ENCODE measurements around the gene DYNLT2. TPM values are rescaled to one million over a fixed set of nuclear protein-coding genes. Genes with fewer than 3 reads are reported as not detected.

DYNLT2 gene
- total and polyA plus RNA-seq, 2 of the 13 experiments (the other 11 are each of a cell fraction or from before 2014, with no cell fraction given), result 2.1 to 4.3 TPM

DNA sequence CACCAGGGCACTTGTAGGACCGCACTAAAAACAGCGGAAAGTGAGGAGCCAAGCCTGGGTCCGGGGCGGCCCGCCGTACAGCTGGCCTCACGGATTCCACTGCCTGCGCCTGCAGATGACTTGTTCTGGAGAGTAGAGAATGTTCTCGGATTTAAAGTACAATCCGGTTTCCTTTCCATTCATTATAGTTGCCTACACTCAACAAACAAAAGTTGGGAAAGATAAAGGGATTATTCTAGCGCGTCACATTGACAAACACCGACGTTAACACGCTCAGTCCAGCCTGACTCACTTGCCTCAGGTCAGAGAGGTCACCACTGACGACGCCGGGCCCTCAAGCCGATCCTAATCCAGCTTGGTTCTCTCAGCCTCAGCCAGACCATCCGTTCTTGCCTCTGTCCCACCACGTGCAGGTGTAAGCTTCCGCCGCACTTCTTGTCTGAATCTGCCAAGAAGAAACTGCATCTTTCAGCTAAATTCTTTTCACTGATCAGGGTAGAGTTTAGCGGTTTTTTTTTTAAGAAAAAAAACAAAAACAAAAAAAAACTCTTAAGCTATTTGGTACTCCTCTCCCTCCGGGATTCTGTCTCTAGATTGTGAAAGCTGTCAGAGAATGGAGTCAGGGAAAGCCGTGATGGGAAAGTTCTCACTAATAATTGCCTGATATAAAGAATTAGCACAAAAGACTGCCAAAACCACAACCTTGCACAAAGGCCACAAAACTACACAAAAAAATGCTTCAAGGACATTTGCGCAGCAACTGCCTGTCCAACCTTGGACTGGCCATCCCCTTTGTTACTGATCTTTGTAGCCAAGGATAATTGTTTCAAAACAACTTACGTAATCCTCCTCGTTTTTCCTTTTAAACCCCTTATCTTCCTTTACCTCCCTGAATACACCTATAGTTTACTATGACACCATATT is 26.0 kb downstream of the DYNLT2 start (continued):
- TF ChIP-seq ZNF747 (CRISPR knock-in tag; IDR thresholded peaks at IDR 0.05; ENCODE audit: borderline replicate concordance) (no peak), CHD4 (IDR thresholded peaks at IDR 0.05; ENCODE audit: borderline replicate concordance, low read length) (peak; percentile 76; the same call in 1 of the 2 replicates), MEIS1 (CRISPR knock-in tag; IDR thresholded peaks at IDR 0.05; ENCODE audit: borderline replicate concordance) (no peak), ZNF589 (CRISPR knock-in tag; conservative IDR thresholded peaks at IDR 0.05) (no peak), ZNF883 (CRISPR knock-in tag; IDR thresholded peaks at IDR 0.05; ENCODE audit: not compliant biosample characterization) (peak; percentile 88), REL (CRISPR knock-in tag; conservative IDR thresholded peaks at IDR 0.05) (no peak), GTF2F1 (IDR thresholded peaks at IDR 0.05; ENCODE audit: low read length) (no peak), KLF15 (CRISPR knock-in tag; IDR thresholded peaks at IDR 0.05; ENCODE audit: borderline replicate concordance) (no peak; the same call in 1 of the 2 replicates), ZNF496 (CRISPR knock-in tag; IDR thresholded peaks at IDR 0.05; ENCODE audit: insufficient replicate concordance) (no peak), ELF4 (CRISPR knock-in tag; IDR thresholded peaks at IDR 0.05; ENCODE audit: borderline replicate concordance) (no peak; the same call in 1 of the 2 replicates), NONO (IDR thresholded peaks at IDR 0.05) (no peak), NONO (CRISPR knock-in tag; conservative IDR thresholded peaks at IDR 0.05) (peak; percentile 38), NCOR1 (IDR thresholded peaks at IDR 0.05; ENCODE audit: borderline replicate concordance, low read length) (peak; percentile 94)
- TF ChIP-seq, protein P1, sequence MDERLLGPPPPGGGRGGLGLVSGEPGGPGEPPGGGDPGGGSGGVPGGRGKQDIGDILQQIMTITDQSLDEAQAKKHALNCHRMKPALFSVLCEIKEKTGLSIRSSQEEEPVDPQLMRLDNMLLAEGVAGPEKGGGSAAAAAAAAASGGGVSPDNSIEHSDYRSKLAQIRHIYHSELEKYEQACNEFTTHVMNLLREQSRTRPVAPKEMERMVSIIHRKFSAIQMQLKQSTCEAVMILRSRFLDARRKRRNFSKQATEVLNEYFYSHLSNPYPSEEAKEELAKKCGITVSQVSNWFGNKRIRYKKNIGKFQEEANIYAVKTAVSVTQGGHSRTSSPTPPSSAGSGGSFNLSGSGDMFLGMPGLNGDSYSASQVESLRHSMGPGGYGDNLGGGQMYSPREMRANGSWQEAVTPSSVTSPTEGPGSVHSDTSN (CRISPR knock-in tag; IDR thresholded peaks at IDR 0.05), result no peak; the same call in 1 of the 2 replicates
- TF ChIP-seq, protein P2, sequence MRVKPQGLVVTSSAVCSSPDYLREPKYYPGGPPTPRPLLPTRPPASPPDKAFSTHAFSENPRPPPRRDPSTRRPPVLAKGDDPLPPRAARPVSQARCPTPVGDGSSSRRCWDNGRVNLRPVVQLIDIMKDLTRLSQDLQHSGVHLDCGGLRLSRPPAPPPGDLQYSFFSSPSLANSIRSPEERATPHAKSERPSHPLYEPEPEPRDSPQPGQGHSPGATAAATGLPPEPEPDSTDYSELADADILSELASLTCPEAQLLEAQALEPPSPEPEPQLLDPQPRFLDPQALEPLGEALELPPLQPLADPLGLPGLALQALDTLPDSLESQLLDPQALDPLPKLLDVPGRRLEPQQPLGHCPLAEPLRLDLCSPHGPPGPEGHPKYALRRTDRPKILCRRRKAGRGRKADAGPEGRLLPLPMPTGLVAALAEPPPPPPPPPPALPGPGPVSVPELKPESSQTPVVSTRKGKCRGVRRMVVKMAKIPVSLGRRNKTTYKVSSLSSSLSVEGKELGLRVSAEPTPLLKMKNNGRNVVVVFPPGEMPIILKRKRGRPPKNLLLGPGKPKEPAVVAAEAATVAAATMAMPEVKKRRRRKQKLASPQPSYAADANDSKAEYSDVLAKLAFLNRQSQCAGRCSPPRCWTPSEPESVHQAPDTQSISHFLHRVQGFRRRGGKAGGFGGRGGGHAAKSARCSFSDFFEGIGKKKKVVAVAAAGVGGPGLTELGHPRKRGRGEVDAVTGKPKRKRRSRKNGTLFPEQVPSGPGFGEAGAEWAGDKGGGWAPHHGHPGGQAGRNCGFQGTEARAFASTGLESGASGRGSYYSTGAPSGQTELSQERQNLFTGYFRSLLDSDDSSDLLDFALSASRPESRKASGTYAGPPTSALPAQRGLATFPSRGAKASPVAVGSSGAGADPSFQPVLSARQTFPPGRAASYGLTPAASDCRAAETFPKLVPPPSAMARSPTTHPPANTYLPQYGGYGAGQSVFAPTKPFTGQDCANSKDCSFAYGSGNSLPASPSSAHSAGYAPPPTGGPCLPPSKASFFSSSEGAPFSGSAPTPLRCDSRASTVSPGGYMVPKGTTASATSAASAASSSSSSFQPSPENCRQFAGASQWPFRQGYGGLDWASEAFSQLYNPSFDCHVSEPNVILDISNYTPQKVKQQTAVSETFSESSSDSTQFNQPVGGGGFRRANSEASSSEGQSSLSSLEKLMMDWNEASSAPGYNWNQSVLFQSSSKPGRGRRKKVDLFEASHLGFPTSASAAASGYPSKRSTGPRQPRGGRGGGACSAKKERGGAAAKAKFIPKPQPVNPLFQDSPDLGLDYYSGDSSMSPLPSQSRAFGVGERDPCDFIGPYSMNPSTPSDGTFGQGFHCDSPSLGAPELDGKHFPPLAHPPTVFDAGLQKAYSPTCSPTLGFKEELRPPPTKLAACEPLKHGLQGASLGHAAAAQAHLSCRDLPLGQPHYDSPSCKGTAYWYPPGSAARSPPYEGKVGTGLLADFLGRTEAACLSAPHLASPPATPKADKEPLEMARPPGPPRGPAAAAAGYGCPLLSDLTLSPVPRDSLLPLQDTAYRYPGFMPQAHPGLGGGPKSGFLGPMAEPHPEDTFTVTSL (CRISPR knock-in tag; IDR thresholded peaks at IDR 0.05; ENCODE audit: borderline replicate concordance), result peak; percentile 76; the same call in 1 of the 2 replicates
- TF ChIP-seq, protein P3, sequence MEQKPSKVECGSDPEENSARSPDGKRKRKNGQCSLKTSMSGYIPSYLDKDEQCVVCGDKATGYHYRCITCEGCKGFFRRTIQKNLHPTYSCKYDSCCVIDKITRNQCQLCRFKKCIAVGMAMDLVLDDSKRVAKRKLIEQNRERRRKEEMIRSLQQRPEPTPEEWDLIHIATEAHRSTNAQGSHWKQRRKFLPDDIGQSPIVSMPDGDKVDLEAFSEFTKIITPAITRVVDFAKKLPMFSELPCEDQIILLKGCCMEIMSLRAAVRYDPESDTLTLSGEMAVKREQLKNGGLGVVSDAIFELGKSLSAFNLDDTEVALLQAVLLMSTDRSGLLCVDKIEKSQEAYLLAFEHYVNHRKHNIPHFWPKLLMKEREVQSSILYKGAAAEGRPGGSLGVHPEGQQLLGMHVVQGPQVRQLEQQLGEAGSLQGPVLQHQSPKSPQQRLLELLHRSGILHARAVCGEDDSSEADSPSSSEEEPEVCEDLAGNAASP (CRISPR knock-in tag; IDR thresholded peaks at IDR 0.05; ENCODE audit: borderline replicate concordance), result peak; percentile 63
- TF ChIP-seq, protein P4, sequence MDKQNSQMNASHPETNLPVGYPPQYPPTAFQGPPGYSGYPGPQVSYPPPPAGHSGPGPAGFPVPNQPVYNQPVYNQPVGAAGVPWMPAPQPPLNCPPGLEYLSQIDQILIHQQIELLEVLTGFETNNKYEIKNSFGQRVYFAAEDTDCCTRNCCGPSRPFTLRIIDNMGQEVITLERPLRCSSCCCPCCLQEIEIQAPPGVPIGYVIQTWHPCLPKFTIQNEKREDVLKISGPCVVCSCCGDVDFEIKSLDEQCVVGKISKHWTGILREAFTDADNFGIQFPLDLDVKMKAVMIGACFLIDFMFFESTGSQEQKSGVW (CRISPR knock-in tag; IDR thresholded peaks at IDR 0.05; ENCODE audit: borderline replicate concordance), result no peak; the same call in 1 of the 2 replicates

Measured in HepG2 (cell line).